Colonic mucosa (tissue), 4 donors: Measurements from ENCODE around the gene MTERF4. TPM values are rescaled to one million over a fixed set of nuclear protein-coding genes. Genes with fewer than 3 reads are reported as not detected.

ENCODE experiments used
- DNase-seq: peaks from one replicate; pipeline ENCODE4 v3.0.0-alpha.2; 2020
- H3K27ac ChIP-seq: fragments of 200-600 bp; one replicate; pipeline ENCODE4 v1.8.0; 2021
- H3K27me3 ChIP-seq: fragments of 200-600 bp; one replicate; pipeline ENCODE4 v1.8.0; 2021
- H3K36me3 ChIP-seq: fragments of 200-600 bp; one replicate; pipeline ENCODE4 v1.8.0; 2021
- H3K4me1 ChIP-seq: fragments of 200-600 bp; one replicate; pipeline ENCODE4 v1.8.0; 2021; ENCODE audit warnings: mild to moderate bottlenecking
- H3K4me3 ChIP-seq: fragments of 200-600 bp; one replicate; pipeline ENCODE4 v1.8.0; 2021
- H3K9ac ChIP-seq, 2 donors: one replicate each; pipeline ENCODE4 v1.7.0; 2013; ENCODE audit warnings: control low read depth in 2 of 2, low read depth in 2 of 2, low read length in 2 of 2
- H3K9me3 ChIP-seq: fragments of 200-600 bp; one replicate; pipeline ENCODE4 v1.8.0; 2021
- intact Hi-C: fragments of 100-400 bp; cut with DNase I; formaldehyde crosslinking; loops from one replicate; pipeline ENCODE4 v1.14.1; 2022
- total RNA-seq, 2 donors: library from RNA; stranded (reverse); fragmentation: NEBNext Ultra II Directional in 1 of 2; extraction: Animal tissue kit (Norgen Biotek cat#: 25700) in 1 of 2; gene quantifications; one replicate each; pipeline ENCODE4 v1.2.1, GENCODE V29; 2021
- TF ChIP-seq, protein P1 (sequence below): fragments of 200-600 bp; IDR thresholded peaks from one replicate; pipeline ENCODE4 v1.8.0; 2022; ENCODE audit warnings: antibody characterized with exemption, mild to moderate bottlenecking
- donor health status: healthy.
- donor health status: DM: no; HTN: no; CAD: no.
- donor health status: DM: no; HTN: no; CAD: no.

The MTERF4 gene
- total RNA-seq, 2 donors from 2014 or later = 20.2 to 25.5 TPM

DNA sequence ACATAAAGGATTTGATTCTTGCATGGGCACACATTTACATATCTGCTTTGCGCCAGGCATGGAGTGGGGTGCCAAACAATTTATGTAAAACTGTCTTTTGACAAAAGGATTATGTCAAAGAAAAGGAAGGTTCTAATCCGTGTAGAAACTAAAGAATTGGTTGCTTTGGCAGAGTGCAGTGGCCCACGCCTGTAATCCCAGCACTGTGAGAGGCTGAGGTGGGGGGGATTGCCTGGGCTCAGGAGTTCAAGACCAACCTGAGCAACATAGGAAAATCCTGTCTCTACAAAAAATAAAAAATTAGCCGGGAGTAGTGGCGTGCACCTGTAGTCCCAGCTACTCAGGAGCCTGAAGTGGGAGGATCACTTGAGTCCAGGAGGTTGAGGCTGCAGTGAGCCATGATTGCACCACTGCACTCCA, 1.1 kb upstream of the MTERF4 start:
- no peak for DNase-seq
- no peaks in the 10 kb centered on the region for H3K9me3 ChIP-seq
- H3K27ac ChIP-seq = no peak overlapping the region
- peaks cover 4% of the 10 kb centered on the region for H3K4me1 ChIP-seq
- peak overlapping the region in 1 of 2 donors; percentile 91 for H3K9ac ChIP-seq
- intact Hi-C loops = no loop called here
- H3K27me3 ChIP-seq = no peaks in the 10 kb centered on the region
- H3K4me3 ChIP-seq = peak overlapping the region; percentile 84
- TF ChIP-seq, protein P1, sequence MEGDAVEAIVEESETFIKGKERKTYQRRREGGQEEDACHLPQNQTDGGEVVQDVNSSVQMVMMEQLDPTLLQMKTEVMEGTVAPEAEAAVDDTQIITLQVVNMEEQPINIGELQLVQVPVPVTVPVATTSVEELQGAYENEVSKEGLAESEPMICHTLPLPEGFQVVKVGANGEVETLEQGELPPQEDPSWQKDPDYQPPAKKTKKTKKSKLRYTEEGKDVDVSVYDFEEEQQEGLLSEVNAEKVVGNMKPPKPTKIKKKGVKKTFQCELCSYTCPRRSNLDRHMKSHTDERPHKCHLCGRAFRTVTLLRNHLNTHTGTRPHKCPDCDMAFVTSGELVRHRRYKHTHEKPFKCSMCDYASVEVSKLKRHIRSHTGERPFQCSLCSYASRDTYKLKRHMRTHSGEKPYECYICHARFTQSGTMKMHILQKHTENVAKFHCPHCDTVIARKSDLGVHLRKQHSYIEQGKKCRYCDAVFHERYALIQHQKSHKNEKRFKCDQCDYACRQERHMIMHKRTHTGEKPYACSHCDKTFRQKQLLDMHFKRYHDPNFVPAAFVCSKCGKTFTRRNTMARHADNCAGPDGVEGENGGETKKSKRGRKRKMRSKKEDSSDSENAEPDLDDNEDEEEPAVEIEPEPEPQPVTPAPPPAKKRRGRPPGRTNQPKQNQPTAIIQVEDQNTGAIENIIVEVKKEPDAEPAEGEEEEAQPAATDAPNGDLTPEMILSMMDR = no peak
- peaks cover 6% of the 10 kb centered on the region for H3K36me3 ChIP-seq

DNA sequence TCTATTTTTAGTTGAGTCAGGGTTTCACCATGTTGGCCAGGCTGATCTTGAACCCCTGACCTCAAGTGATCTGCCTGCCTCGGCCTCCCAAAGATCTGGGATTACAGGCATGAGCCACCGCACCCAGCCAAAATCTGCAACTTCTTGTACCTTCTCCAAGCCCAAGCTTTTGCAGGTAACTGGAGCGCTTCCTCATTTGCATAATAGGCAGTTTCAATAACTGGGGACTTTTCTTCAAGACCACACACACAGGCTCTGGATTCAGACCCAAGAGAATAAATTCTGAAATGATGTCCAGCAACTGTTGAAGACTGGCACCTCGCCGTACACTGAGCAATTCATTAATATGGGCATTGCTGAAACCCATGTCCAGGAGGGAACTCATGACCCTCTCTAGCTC, 2.8 kb downstream of the MTERF4 start:
- Histone ChIP-seq H3K27ac (no peak overlapping the region), H3K36me3 (peaks cover 18% of the 10 kb centered on the region), H3K9ac (no peak overlapping the region), H3K4me3 (no peak overlapping the region), H3K9me3 (no peaks in the 10 kb centered on the region), H3K4me1 (peaks cover 4% of the 10 kb centered on the region), H3K27me3 (no peaks in the 10 kb centered on the region)
- TF ChIP-seq, protein P1 = no peak
- intact Hi-C loops = no loop called here
- DNase-seq = no peak

DNA sequence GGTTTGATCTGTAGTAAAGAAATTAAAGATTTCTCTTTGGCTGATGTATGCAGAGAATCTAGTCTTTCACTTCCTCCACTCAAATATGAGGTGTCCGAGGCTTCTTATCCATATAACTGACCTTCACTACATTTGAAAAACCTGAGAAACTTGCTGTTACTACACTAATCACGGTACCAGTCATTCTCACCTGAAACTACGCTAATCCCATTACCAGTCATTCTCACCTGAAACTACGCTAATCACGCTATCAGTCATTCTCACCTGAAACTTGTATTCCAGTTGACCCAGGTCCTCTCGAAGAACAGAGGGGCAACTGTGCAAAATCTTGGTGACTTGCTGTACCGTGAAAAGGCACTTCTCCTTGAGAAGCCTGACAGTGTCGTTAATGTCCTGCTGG, 5.1 kb downstream of the MTERF4 start:
- no peaks in the 10 kb centered on the region for H3K9me3 ChIP-seq
- H3K4me1 ChIP-seq = no peaks in the 10 kb centered on the region
- no peak overlapping the region for H3K4me3 ChIP-seq
- intact Hi-C loops = no loop called here
- TF ChIP-seq, protein P1 = no peak
- no peak overlapping the region for H3K9ac ChIP-seq
- H3K36me3 ChIP-seq = peaks cover 18% of the 10 kb centered on the region
- H3K27ac ChIP-seq = no peak overlapping the region
- no peaks in the 10 kb centered on the region for H3K27me3 ChIP-seq
- DNase-seq = no peak

DNA sequence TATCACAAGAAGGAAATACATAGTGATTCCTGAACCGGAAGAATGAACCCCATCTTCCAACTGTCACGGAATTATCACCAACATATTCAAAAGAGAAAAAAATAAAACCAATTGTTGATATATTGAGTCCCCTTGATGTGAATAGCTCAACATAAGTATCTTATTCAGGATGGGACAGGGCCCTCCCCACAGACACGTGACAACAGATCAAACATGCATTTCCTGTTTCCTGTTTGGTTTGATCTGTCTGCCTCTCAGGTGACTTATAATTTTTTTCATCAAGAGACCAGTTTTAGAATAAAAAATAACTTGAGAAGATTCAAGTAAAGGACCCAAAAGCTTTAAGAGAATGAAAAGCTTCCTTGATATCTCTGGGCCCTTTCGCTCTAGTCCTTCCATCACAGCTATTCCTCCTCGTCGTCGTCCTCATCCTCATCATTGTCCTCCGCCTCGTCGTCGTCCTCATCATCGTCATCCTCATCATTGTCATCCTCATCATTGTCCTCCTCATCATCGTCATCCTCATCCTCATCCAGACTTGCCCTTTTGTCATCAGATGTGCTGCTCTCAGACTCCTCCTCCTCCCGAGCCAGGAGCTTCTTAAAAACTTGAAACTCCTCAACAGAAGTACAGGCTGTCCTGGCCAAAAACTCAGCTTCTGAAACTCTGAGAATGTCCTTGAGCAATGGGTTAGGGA, 6.3 kb downstream of the MTERF4 start:
- Histone ChIP-seq H3K36me3 (peaks cover 18% of the 10 kb centered on the region), H3K27me3 (no peaks in the 10 kb centered on the region), H3K27ac (no peak overlapping the region), H3K4me1 (no peaks in the 10 kb centered on the region), H3K9me3 (no peaks in the 10 kb centered on the region), H3K9ac (no peak overlapping the region), H3K4me3 (no peak overlapping the region)
- intact Hi-C loops = no loop called here
- no peak for DNase-seq
- TF ChIP-seq, protein P1 = no peak

DNA sequence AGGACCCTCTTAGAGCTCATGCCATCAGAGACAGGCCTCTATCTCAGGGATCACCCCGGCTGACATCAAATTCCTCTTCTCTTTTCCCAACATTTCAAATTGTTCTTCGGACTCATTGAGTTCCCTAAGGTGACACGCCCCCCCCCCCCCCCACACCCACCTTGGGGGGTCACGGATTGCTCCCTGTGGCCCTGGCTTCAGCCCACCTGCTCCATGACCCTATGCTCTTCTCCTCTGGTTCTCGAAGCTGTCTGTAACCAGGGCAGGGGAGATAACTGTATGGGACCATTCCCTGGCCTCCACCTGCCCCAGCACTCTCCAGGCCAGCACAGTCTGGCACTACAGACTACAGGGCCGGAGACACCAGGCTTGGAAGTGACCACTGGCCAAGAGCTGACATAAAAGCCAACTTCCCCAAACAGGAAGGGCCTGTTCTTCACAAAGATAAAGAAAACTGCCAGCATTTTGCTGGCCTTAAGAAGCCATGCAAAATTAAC, 7.1 kb downstream of the MTERF4 start:
- DNase-seq = no peak
- intact Hi-C loops = no loop called here
- no peak overlapping the region for H3K4me3 ChIP-seq
- H3K9ac ChIP-seq = no peak overlapping the region
- H3K27ac ChIP-seq = no peak overlapping the region
- peaks cover 18% of the 10 kb centered on the region for H3K36me3 ChIP-seq
- TF ChIP-seq, protein P1 = no peak
- no peaks in the 10 kb centered on the region for H3K27me3 ChIP-seq
- no peaks in the 10 kb centered on the region for H3K4me1 ChIP-seq
- H3K9me3 ChIP-seq = no peaks in the 10 kb centered on the region
